Testis (tissue), 3 donors: ENCODE results near the gene SIPA1L3. TPM values are rescaled to one million over a fixed set of nuclear protein-coding genes. Genes with fewer than 3 reads are reported as not detected.

ENCODE experiments used
- DNase-seq: peaks from one replicate; pipeline ENCODE4 v3.0.0-alpha.2; 2019
- H3K27ac ChIP-seq, 2 donors: fragments of 200-600 bp; sonication (generic); one replicate each; pipeline ENCODE4 v1.5.1; 2019
- H3K27me3 ChIP-seq: fragments of 200-600 bp; sonication (generic); one replicate; pipeline ENCODE4 v1.5.1; 2019
- H3K36me3 ChIP-seq: fragments of 200-600 bp; sonication (generic); one replicate; pipeline ENCODE4 v1.5.1; 2017; ENCODE audit warnings: low read depth; ENCODE audit errors: missing control alignments
- H3K4me1 ChIP-seq: fragments of 200-600 bp; sonication (generic); one replicate; pipeline ENCODE4 v1.5.1; 2019
- H3K4me3 ChIP-seq, 2 donors: fragments of 200-600 bp; sonication (generic); one replicate each; pipeline ENCODE4 v1.5.1; 2017 to 2019
- H3K9me3 ChIP-seq: fragments of 200-600 bp; sonication (generic); one replicate; pipeline ENCODE4 v1.5.1; 2017
- POLR2A ChIP-seq: fragments of 450-650 bp; IDR thresholded peaks from one replicate; pipeline ENCODE4 v1.6.1; 2017; ENCODE audit warnings: antibody characterized with exemption, mild to moderate bottlenecking, moderate library complexity
- WGBS, 2 donors: methylation state at CpG; one replicate each; pipeline ENCODE4 v1.1.5; 2018; 5-methylcytosine and 5-hydroxymethylcytosine counted together
- intact Hi-C: fragments of 100-400 bp; cut with DNase I; formaldehyde crosslinking; loops from one replicate; pipeline ENCODE4 v1.15.1; 2023; ENCODE audit warnings: low total_unique reads
- polyA plus RNA-seq: library from polyadenylated mRNA; stranded (reverse); fragments of 350-450 nt; fragmentation: Illumina TruSeq; extraction: RNeasy Lipid Tissue Mini Kit (QIAGEN cat#74804); gene quantifications from one replicate; pipeline ENCODE4 v1.2.3, GENCODE V29; 2014; ENCODE audit warnings: low read depth, low replicate concordance; ENCODE audit not compliant: insufficient read depth
- total RNA-seq, 2 donors: library from RNA; depleted of rRNA; stranded (reverse); fragments of >200 nt; gene quantifications; one replicate each; pipeline ENCODE4 v1.2.3, GENCODE V29; 2016
- TF ChIP-seq, protein P1 (sequence below), 3 experiments: fragments of 450-650 bp in 2 of 3; fragments of 200-600 bp in 1 of 3; sonication (generic) in 1 of 3; IDR thresholded peaks; one replicate each; pipeline ENCODE4 v1.5.1; 2016 to 2019; ENCODE audit warnings: antibody characterized with exemption in 3 of 3, mild to moderate bottlenecking in 2 of 3, moderate library complexity in 1 of 3

Gene SIPA1L3
- total and polyA plus RNA-seq, 3 donors from 2014 or later: 21.1 to 47.6 (median 43.7) TPM

DNA sequence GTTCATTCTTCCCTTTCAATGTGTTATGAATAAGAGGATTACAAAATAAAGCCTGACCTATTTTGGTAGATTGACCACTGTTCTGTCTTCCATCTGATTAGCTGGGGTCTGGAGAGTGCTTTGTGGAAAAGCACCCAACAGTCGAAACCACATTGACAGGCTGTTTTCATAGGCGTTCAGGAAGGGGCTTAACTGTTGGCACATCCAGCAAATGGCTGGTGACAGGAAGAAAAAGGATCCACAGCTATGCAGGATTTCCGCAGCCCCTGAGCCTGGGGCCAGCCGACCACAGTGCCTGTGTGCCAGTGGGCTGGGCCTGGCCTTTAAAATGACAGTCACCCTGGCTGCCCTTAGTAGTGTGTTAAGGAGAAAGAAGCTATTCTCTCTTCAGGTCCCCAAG lies 113.3 kb downstream of the SIPA1L3 start:
- no peak for TF ChIP-seq POLR2A
- TF ChIP-seq, protein P1, sequence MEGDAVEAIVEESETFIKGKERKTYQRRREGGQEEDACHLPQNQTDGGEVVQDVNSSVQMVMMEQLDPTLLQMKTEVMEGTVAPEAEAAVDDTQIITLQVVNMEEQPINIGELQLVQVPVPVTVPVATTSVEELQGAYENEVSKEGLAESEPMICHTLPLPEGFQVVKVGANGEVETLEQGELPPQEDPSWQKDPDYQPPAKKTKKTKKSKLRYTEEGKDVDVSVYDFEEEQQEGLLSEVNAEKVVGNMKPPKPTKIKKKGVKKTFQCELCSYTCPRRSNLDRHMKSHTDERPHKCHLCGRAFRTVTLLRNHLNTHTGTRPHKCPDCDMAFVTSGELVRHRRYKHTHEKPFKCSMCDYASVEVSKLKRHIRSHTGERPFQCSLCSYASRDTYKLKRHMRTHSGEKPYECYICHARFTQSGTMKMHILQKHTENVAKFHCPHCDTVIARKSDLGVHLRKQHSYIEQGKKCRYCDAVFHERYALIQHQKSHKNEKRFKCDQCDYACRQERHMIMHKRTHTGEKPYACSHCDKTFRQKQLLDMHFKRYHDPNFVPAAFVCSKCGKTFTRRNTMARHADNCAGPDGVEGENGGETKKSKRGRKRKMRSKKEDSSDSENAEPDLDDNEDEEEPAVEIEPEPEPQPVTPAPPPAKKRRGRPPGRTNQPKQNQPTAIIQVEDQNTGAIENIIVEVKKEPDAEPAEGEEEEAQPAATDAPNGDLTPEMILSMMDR (IDR thresholded peaks at IDR 0.05): no peak
- no peaks in the 10 kb centered on the region for H3K4me1 ChIP-seq
- no peaks in the 10 kb centered on the region for H3K27me3 ChIP-seq
- WGBS, 2 donors: 82 to 86% methylated on average over 4 of the region's 4 CpGs
- DNase-seq: no peak
- H3K27ac ChIP-seq: no peak overlapping the region
- intact Hi-C loops: no loop called here
- no peaks in the 10 kb centered on the region for H3K36me3 ChIP-seq
- H3K4me3 ChIP-seq: no peak overlapping the region
- H3K9me3 ChIP-seq: no peaks in the 10 kb centered on the region

- no peak for DNase-seq
- Histone ChIP-seq H3K4me1 (no peaks in the 10 kb centered on the region), H3K27ac (no peak overlapping the region), H3K36me3 (no peaks in the 10 kb centered on the region), H3K4me3 (no peak overlapping the region), H3K9me3 (no peaks in the 10 kb centered on the region), H3K27me3 (no peaks in the 10 kb centered on the region)
- intact Hi-C loops: no loop called here
- TF ChIP-seq POLR2A: no peak
- TF ChIP-seq, protein P1 (IDR thresholded peaks at IDR 0.05): no peak
- 100% methylated on average over 1 of the region's 1 CpG for WGBS, 2 donors
Measured at GRCh38 chr19:38021352-38021751, 114.3 kb downstream of the SIPA1L3 start.

DNA sequence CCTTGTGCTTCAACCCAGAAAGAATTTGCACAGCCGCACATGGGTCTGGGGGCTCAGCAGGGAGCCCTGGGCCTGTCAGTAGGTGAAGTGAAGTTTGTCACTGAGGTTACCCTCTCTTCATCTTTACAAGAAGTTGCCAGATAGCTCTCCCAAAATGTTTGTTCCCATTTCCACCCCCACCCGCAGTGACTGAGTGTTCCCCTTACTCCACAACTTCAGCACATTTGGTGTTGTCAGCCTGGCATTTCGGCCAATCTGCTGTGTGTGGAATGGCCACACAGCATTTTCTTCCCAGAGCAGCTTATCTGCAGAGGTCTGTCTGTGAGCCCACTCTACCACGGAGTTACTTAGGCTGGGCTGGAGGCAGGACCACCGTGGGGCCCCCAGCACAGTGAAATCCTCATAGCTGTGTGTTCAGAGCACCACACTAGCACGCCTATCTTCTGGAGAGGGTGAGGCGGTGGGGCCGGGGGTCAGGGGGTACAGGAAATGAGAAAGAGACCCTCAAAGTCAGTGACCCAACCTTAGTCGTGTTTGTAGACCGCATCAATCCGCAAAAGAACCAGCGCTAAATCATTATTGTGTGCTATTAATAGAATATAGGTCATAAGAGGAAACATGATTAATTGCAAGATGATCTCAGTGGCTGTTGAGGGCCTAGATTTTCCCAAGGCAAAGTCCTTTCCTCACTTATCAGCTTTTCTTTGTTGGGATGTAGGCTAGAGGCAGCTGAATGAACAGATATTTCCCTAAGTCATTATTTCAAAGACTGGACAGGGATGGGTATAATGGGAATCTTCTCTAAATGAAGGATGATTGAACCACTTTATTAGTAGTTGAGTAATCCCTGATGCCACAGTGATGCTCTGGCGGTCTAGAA lies 116.0 kb downstream of the SIPA1L3 start:
- Histone ChIP-seq H3K4me3 (no peak overlapping the region), H3K4me1 (no peaks in the 10 kb centered on the region), H3K36me3 (no peaks in the 10 kb centered on the region), H3K27me3 (no peaks in the 10 kb centered on the region), H3K27ac (no peak overlapping the region), H3K9me3 (no peaks in the 10 kb centered on the region)
- DNase-seq: no peak
- TF ChIP-seq, protein P1 (IDR thresholded peaks at IDR 0.05): no peak
- WGBS, 2 donors: 78 to 80% methylated on average over 12 to 13 of the region's 13 CpGs
- intact Hi-C loops: no loop called here

- intact Hi-C loops: no loop called here
- no peak for DNase-seq
- no peaks in the 10 kb centered on the region for H3K9me3 ChIP-seq
- TF ChIP-seq POLR2A: no peak
- TF ChIP-seq, protein P1 (IDR thresholded peaks at IDR 0.05): no peak
- H3K27me3 ChIP-seq: no peaks in the 10 kb centered on the region
- no peaks in the 10 kb centered on the region for H3K36me3 ChIP-seq
- WGBS, 2 donors: 79 to 83% methylated on average over 12 of the region's 12 CpGs
- H3K27ac ChIP-seq: no peak overlapping the region
- H3K4me3 ChIP-seq: no peak overlapping the region
- H3K4me1 ChIP-seq: no peaks in the 10 kb centered on the region
Measured at GRCh38 chr19:38023671-38024541, 116.9 kb downstream of the SIPA1L3 start.
